Measurements from ENCODE around the gene MYOG. TPM values are rescaled to one million over a fixed set of nuclear protein-coding genes. Genes with fewer than 3 reads are reported as not detected.

MYOG gene
- total and polyA plus RNA-seq, 2 of the 13 experiments (the other 11 are each of a cell fraction or from before 2014, with no cell fraction given) = not detected

DNA sequence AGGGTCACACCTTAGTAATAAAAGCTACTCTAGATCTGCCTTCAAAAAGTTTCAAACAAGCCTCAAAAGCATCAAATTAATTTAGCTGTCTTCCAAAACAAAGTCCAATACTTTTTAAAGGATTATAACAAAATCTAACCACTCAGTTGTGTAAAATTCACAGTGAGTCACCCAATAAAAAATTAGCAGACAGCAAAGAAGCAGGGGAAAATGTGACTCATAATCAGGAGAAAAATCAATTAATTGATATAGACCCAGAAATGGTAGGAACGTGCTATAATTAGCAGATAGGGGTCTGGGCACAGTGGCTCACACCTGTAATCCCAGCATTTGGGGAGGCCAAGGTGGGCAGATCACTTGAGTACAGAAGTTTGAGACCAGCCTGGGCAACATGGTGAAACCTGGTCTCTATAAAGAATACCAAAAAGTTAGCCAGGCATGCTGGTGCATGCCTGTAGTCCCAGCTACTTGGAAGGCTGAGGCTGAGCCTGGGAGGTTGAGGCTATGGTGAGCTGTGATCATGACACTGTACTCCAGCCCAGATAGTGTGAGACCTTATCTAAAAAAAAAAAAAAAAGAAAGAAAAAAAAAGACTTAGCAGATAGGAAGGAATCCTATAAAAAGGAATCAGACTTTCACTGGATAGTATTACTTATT is 8.1 kb upstream of the MYOG start:
- H3K4me2 ChIP-seq (ENCODE audit: low read depth, low read length) = no peak overlapping the region
- no peaks in the 10 kb centered on the region for H3K4me1 ChIP-seq (ENCODE audit: insufficient read depth, low read length)
- H2AFZ ChIP-seq (ENCODE audit: low read length) = no peak overlapping the region
- DNase-seq (ENCODE audit: low spot score) = no peak
- no peak overlapping the region for H3K4me3 ChIP-seq (replicated peaks in 1 of 3; ENCODE audit: insufficient read depth in 1 of 3, low read depth in 2 of 3, low read length in 3 of 3)
- BruUV-seq (replicated peaks) = no TSS peak
- no peak for FAIRE-seq
- CTCF ChIA-PET (ENCODE audit: low intra/inter-chr PET ratio, low total read pairs) = no interaction called here
- POLR2A ChIA-PET = no interaction called here
- H3K79me2 ChIP-seq (ENCODE audit: insufficient read depth, low read length) = no peaks in the 10 kb centered on the region
- no peak overlapping the region for H3K9ac ChIP-seq (ENCODE audit: insufficient read depth, low read depth, low read length)
- H3K9me3 ChIP-seq (ENCODE audit: low read length) = peaks cover 13% of the 10 kb centered on the region; the same call in 1 of the 2 replicates
- H3K27ac ChIP-seq (ENCODE audit: extremely low read length, insufficient read depth, low read length) = no peak overlapping the region
- in situ Hi-C loops (cut with HindIII; ENCODE audit: extremely low pct_ligation_motif_present, low pct_unique_long_range_greater_than_20kb) = no loop called here
- H4K20me1 ChIP-seq (ENCODE audit: insufficient read depth, low read length) = no peaks in the 10 kb centered on the region
- intact Hi-C loops (cut with micrococcal nuclease; ENCODE audit: unreplicated experiment) = no loop called here
- no peaks in the 10 kb centered on the region for H3K36me3 ChIP-seq (replicated peaks in 1 of 2; ENCODE audit: control insufficient read depth in 1 of 2, insufficient read depth in 2 of 2, low read length in 2 of 2)
- TF ChIP-seq PCBP2 (optimal IDR thresholded peaks at IDR 0.05; ENCODE audit: low read depth, low read length, poor library complexity, severe bottlenecking) (no peak), ZXDC (CRISPR knock-in tag; IDR thresholded peaks at IDR 0.05) (no peak), TMF1 (CRISPR knock-in tag; IDR thresholded peaks at IDR 0.05; ENCODE audit: low read depth) (no peak), ZNF678 (CRISPR knock-in tag; IDR thresholded peaks at IDR 0.05) (no peak), ZNF75D (CRISPR knock-in tag; IDR thresholded peaks at IDR 0.05; ENCODE audit: borderline replicate concordance) (no peak), ZNF282 (IDR thresholded peaks at IDR 0.05; ENCODE audit: partially characterized antibody) (no peak), HOXA9 (CRISPR knock-in tag; IDR thresholded peaks at IDR 0.05; ENCODE audit: borderline replicate concordance) (no peak), ZNF570 (CRISPR knock-in tag; IDR thresholded peaks at IDR 0.05; ENCODE audit: borderline replicate concordance) (no peak), CCAR2 (optimal IDR thresholded peaks at IDR 0.05; ENCODE audit: low read depth, low read length) (no peak), ZNF777 (CRISPR knock-in tag; IDR thresholded peaks at IDR 0.05) (no peak), CBX5 (CRISPR knock-in tag; IDR thresholded peaks at IDR 0.05; ENCODE audit: borderline replicate concordance) (no peak), THAP9 (CRISPR knock-in tag; IDR thresholded peaks at IDR 0.05; ENCODE audit: borderline replicate concordance) (no peak)
- TF ChIP-seq, protein P1, sequence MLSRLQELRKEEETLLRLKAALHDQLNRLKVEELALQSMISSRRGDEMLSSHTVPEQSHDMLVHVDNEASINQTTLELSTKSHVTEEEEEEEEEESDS (CRISPR knock-in tag; IDR thresholded peaks at IDR 0.05; ENCODE audit: borderline replicate concordance) = no peak
- WGBS (ENCODE audit: low lambda C conversion rate) = 4% methylated on average over 1 of the region's 1 CpG
- ATAC-seq = no peak
- H3K27me3 ChIP-seq (ENCODE audit: control insufficient read depth in 1 of 2, insufficient read depth in 2 of 2, low read length in 2 of 2) = peaks cover 0 to 3% of the 10 kb centered on the region in 2 experiments; a peak in 2 of 5 replicates
